Measurements from ENCODE around the gene IQGAP2.
"Not testable (repeated sequence)": the region's sequence is repeated elsewhere in the genome, so short reads cannot be mapped to it uniquely, and the experiment has no call there.

DNA sequence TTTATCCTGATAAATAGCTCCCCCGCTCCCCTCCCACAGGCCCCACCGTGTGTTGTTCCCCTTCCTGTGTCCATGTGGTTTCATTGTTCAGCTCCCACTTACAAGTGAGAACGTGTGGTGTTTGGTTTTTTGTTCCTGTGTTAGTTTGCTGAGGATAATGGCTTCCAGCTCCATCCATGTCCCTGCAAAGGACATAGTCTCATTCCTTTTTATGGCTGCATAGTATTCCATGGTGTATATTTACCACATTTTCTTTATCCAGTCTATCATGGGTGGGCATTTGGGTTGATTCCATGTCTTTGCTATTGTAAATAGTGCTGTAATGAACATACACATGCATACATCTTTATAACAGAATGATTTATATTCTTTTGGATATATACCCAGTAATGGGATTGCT is 34.4 kb downstream of the IQGAP2 start:
- TF ChIP-seq ZNF274 (IDR thresholded peaks at IDR 0.05; ENCODE audit: low read depth, low read length); YY1 (IDR thresholded peaks at IDR 0.05; ENCODE audit: insufficient read depth, insufficient read length): not testable (repeated sequence)
